Gastrocnemius medialis (tissue), 4 donors: ENCODE measurements around the gene SPTLC2. TPM values are rescaled to one million over a fixed set of nuclear protein-coding genes. Genes with fewer than 3 reads are reported as not detected.

Experiments used
- ATAC-seq, 2 donors: fragments of 150-250 bp; one replicate each; pipeline ENCODE4 v1.9.1; 2016
- DNase-seq, 2 donors: peaks; one replicate each; pipeline ENCODE4 v3.0.0-alpha.2; 2019
- H3K27ac ChIP-seq, 4 donors: fragments of 200-600 bp; sonication (generic); 1 replicate in 1 of 4; 2 replicates in 3 of 4; pipeline ENCODE4 v1.5.1; 2016 to 2018; ENCODE audit warnings: mild to moderate bottlenecking in 2 of 4, moderate library complexity in 1 of 4
- H3K27me3 ChIP-seq, 3 donors: fragments of 200-600 bp; sonication (generic) in 2 of 3; 1 replicate in 1 of 3; 2 replicates in 2 of 3; pipeline versions ENCODE4 v1.5.1 to v1.6.0; 2016 to 2019; ENCODE audit warnings: mild to moderate bottlenecking in 1 of 3, moderate library complexity in 1 of 3
- H3K36me3 ChIP-seq, 2 donors: fragments of 200-600 bp; sonication (generic) in 1 of 2; one replicate each; pipeline ENCODE4 v1.5.1; 2017 to 2018
- H3K4me1 ChIP-seq, 2 donors: fragments of 200-600 bp; sonication (generic) in 1 of 2; one replicate each; pipeline ENCODE4 v1.5.1; 2016 to 2017; ENCODE audit warnings: mild to moderate bottlenecking in 2 of 2
- H3K4me3 ChIP-seq, 4 donors: fragments of 200-600 bp; sonication (generic) in 3 of 4; 1 replicate in 1 of 4; 2 replicates in 3 of 4; pipeline ENCODE4 v1.5.1; 2016 to 2019; ENCODE audit warnings: mild to moderate bottlenecking in 2 of 4
- H3K9me3 ChIP-seq, 3 donors: fragments of 200-600 bp; sonication (generic) in 2 of 3; 1 replicate in 1 of 3; 2 replicates in 2 of 3; pipeline ENCODE4 v1.5.1; 2016 to 2019
- CTCF ChIP-seq, 5 experiments: fragments of 450-650 bp in 3 of 5; fragments of 200-600 bp in 2 of 5; sonication (generic) in 2 of 5; IDR thresholded peaks in 4 of 5; conservative IDR thresholded peaks in 1 of 5; 1 replicate in 4 of 5; 2 replicates in 1 of 5; pipeline ENCODE4 v1.5.1; 2016 to 2019; ENCODE audit warnings: antibody characterized with exemption in 5 of 5, mild to moderate bottlenecking in 3 of 5, moderate library complexity in 3 of 5
- POLR2A ChIP-seq, 2 donors: fragments of 450-650 bp; IDR thresholded peaks; one replicate each; pipeline ENCODE4 v1.6.1; 2017; ENCODE audit warnings: antibody characterized with exemption in 2 of 2, mild to moderate bottlenecking in 2 of 2, moderate library complexity in 2 of 2
- in situ Hi-C, 4 donors: fragments of 200-750 bp; cut with MboI; loops; one replicate each; pipeline versions ENCODE4 v1.15.0 to v1.8.0; 2017; ENCODE audit warnings: low sequenced_read_pairs in 4 of 4
- intact Hi-C: fragments of 100-400 bp; cut with DNase I; formaldehyde crosslinking; loops from one replicate; pipeline ENCODE4 v1.15.1; 2023; ENCODE audit warnings: low total_unique reads
- total RNA-seq, 4 donors: library from RNA; depleted of rRNA; stranded (reverse); fragments of >200 nt; gene quantifications; one replicate each; pipeline versions ENCODE4 v1.1.0 to v1.2.3, GENCODE V29; 2016

The SPTLC2 gene
- total RNA-seq, 4 donors from 2014 or later, result 6.5 to 10.4 (median 7.0) TPM

- no peak overlapping the region for H3K4me3 ChIP-seq
- H3K36me3 ChIP-seq, result no peaks in the 10 kb centered on the region
- in situ Hi-C loops, result no loop called here
- H3K27me3 ChIP-seq, result no peaks in the 10 kb centered on the region
- H3K4me1 ChIP-seq, result no peaks in the 10 kb centered on the region
- intact Hi-C loops, result no loop called here
- H3K9me3 ChIP-seq, result no peaks in the 10 kb centered on the region
- H3K27ac ChIP-seq, result no peak overlapping the region
- TF ChIP-seq CTCF (IDR thresholded peaks at IDR 0.05 in 4 of 5, conservative IDR thresholded peaks at IDR 0.05 in 1 of 5), result no peak
- no peak for TF ChIP-seq POLR2A (IDR thresholded peaks at IDR 0.05)
- DNase-seq (no peak), ATAC-seq (no peak)
These were observed 13.7 kb upstream of the SPTLC2 start for GRCh38 chr14:77630111-77630510.

GRCh38 chr14:77625360-77625759, 8.9 kb upstream of the SPTLC2 start:
- Histone ChIP-seq H3K4me3 (no peak overlapping the region), H3K27me3 (no peaks in the 10 kb centered on the region), H3K9me3 (no peaks in the 10 kb centered on the region), H3K27ac (no peak overlapping the region), H3K4me1 (no peaks in the 10 kb centered on the region), H3K36me3 (no peaks in the 10 kb centered on the region)
- no peak for DNase-seq
- intact Hi-C loops, result no loop called here
- in situ Hi-C loops, result no loop called here
- TF ChIP-seq CTCF (IDR thresholded peaks at IDR 0.05 in 4 of 5, conservative IDR thresholded peaks at IDR 0.05 in 1 of 5) (no peak), POLR2A (IDR thresholded peaks at IDR 0.05) (no peak)
- no peak for ATAC-seq

- Histone ChIP-seq H3K4me3 (no peak overlapping the region), H3K27me3 (no peaks in the 10 kb centered on the region), H3K36me3 (no peaks in the 10 kb centered on the region), H3K9me3 (no peaks in the 10 kb centered on the region), H3K27ac (no peak overlapping the region), H3K4me1 (no peaks in the 10 kb centered on the region)
- intact Hi-C loops, result no loop called here
- in situ Hi-C loops, result no loop called here
- TF ChIP-seq POLR2A (IDR thresholded peaks at IDR 0.05) (no peak), CTCF (IDR thresholded peaks at IDR 0.05 in 4 of 5, conservative IDR thresholded peaks at IDR 0.05 in 1 of 5) (no peak)
- ATAC-seq (no peak), DNase-seq (no peak)
These were observed 6.8 kb upstream of the SPTLC2 start for GRCh38 chr14:77623201-77623600.

GRCh38 chr14:77622366-77622961, 6.0 kb upstream of the SPTLC2 start:
- Histone ChIP-seq H3K36me3 (no peaks in the 10 kb centered on the region), H3K4me3 (no peak overlapping the region), H3K27ac (no peak overlapping the region), H3K9me3 (no peaks in the 10 kb centered on the region), H3K4me1 (no peaks in the 10 kb centered on the region), H3K27me3 (no peaks in the 10 kb centered on the region)
- intact Hi-C loops, result no loop called here
- ATAC-seq, result no peak
- in situ Hi-C loops, result no loop called here
- TF ChIP-seq CTCF (IDR thresholded peaks at IDR 0.05 in 4 of 5, conservative IDR thresholded peaks at IDR 0.05 in 1 of 5) (no peak), POLR2A (IDR thresholded peaks at IDR 0.05) (no peak)
- no peak for DNase-seq
